IPS-11a (cell line): ENCODE data around the gene GNAL.
"Not testable (repeated sequence)": the region's sequence is repeated elsewhere in the genome, so short reads cannot be mapped to it uniquely, and the experiment has no call there.

ENCODE experiments used
- H3K4me3 ChIP-seq: one replicate; pipeline ENCODE4 v1.5.1; 2013; ENCODE audit warnings: low read depth, low read length, control low read depth

Gene GNAL

GRCh38 chr18:11668441-11669169, 20.5 kb upstream of the GNAL start:
- no peak overlapping the region for H3K4me3 ChIP-seq

DNA sequence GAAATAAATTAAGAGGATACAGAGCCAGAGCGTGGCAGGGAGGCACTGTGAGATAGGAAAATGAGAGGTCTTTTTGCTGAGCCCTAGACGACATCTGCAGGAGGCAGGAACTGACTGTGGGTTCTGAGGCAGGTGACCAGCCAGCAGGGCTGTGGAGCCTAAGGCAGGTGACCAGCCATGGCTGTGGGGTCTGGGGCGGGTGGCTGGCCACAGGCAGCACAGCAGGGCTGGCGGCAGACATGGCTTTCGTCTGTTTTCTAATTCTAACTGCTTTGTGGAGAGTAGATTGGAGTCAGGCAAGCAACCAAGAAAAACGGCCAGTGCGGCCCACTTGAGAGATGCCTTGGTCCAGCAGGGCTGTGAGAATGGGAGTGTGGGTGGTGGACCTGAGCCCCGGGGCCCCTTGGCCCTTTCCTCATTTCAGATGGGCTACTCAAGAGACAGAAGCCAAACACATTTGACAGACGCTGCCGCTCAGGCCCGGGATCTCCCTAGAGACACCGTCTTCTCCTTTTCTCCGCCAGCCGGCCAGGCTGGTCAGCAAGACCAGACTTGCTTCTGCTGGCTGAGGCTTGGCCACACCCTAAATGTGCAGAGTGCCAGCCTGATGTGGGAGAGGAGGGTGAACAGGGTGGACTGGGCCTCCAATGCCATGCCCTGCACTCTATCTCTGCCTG, 19.7 kb upstream of the GNAL start:
- no peak overlapping the region for H3K4me3 ChIP-seq

- H3K4me3 ChIP-seq = no peak overlapping the region
Observed at GRCh38 chr18:11669948-11670275, 19.2 kb upstream of the GNAL start.

- H3K4me3 ChIP-seq = no peak overlapping the region
Observed at GRCh38 chr18:11671156-11671555, 17.9 kb upstream of the GNAL start.

DNA sequence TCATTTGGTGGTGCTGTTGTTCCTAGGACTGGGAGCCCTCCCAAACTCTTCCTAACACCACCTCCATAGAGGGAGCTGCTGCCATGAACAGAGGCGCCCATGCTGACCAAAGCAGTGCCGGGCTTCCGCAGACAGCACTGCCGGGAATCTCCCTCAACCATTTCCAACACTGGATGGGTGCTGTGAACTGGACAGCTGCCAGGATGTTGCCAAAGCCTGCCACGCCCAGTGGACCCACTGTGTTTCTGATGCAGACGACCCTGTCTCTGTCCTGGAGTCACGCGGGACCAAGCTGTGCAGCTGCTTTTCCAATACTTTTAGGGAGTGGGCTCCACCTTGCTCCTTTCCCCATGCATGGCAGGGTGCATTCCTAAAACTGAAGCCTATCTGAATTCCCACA, 16.9 kb upstream of the GNAL start:
- no peak overlapping the region for H3K4me3 ChIP-seq

- no peak overlapping the region for H3K4me3 ChIP-seq
Observed at GRCh38 chr18:11672846-11673454, 16.1 kb upstream of the GNAL start.

DNA sequence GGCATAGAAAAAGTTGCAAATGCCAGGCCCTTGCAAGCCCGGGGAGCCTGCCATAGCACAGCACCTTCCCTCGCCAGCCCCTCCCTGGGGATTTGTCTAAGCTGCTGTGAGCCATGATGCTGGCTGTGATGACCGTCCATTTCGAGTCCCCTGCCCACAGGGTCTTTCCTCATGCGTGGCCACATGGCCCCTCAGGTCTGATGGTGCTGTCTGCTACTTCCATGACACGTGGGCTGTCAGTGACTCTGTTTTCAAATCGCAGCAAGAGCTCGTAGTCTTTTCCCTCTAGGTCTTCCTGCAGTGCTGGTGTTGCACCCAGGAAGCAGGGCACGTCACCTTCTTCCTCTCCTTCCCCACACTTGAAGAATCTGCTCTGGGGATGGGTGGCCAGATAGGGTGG, 15.5 kb upstream of the GNAL start:
- H3K4me3 ChIP-seq = no peak overlapping the region

DNA sequence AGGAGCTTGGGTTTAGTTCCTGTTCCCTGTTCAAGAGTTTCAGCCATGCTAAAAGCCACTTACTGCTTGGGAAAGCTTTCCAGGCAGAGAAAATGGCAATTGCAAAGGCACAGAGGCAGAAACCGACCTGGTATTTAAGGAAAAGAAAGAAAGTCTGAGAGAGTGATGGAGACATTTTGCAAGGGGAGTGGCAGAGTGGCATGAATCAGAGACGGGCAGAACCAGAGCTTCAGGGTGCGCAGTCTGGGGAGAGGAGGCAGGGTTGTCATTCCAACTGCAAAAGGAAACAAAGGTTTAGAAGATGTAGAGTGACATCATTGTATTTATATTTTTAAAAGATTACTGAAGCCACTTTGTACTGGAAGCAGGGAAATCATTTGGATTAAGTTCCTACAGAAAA, 14.9 kb upstream of the GNAL start:
- H3K4me3 ChIP-seq = no peak overlapping the region

DNA sequence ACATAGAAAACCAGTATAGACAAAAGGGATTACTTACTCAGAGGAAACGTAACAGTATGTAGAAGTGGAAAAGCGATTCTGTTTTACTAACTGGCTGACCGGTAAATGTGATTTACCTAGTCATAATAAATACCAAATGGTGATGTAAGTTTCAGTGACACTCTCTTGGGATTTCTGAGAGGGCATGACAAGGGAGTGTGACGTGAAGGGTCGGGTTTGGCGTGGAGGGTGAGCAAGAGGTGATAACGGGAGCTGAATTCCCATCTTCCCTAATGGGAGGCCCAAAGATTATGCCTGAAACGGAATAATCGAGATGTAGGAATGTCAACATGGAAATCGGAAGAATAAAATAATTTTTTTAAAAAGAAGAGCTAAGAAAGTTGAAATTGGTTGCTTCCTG, 12.7 kb upstream of the GNAL start:
- no peak overlapping the region for H3K4me3 ChIP-seq

DNA sequence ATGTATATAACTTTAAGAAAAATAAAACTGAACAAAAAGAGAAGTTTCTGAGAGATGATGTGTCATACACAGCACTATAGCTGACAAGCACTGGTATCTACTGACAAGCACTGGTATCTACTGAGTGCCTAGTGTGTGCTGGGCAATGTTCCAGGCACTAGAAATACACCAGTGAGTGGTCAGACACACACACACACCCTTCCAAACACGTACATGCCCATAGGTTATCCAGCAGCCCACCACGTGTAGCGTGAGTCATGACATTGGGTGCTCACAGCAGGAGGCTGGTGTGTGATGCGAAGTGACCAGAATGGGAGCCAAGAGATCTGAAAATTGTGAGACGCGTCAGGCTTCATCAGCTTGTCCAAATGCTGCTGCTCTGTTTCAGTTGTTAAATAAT, 12.2 kb upstream of the GNAL start:
- no peak overlapping the region for H3K4me3 ChIP-seq

- no peak overlapping the region for H3K4me3 ChIP-seq
Observed at GRCh38 chr18:11678211-11678610, 10.9 kb upstream of the GNAL start.

GRCh38 chr18:11689669-11690565, 853 bp downstream of the GNAL start:
- peak overlapping the region; percentile 57 for H3K4me3 ChIP-seq

GRCh38 chr18:11690660-11691059, 1.6 kb downstream of the GNAL start:
- H3K4me3 ChIP-seq = not testable (repeated sequence)

GRCh38 chr18:11695736-11696135, 6.7 kb downstream of the GNAL start:
- H3K4me3 ChIP-seq = no peak overlapping the region

- no peak overlapping the region for H3K4me3 ChIP-seq
Observed at GRCh38 chr18:11696451-11696850, 7.4 kb downstream of the GNAL start.

DNA sequence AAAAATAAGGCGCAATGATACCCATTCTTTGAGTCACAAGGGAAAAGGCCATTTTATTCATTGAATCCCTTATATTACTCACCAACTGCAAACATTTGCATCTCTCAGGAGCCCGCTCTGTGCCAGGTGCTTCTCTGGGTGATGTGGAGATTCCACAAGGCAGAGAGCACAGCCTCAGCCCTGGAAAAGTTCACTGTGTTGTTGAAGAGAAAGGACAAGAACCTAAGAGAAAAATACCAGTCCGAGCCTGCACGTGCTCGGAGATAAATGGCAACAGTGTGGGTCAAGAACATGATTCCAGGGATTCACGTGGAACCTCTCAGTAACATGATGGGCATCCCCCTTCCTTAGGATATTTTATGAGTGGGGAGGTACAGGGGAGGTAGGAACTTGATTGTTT, 11.8 kb downstream of the GNAL start:
- no peak overlapping the region for H3K4me3 ChIP-seq

GRCh38 chr18:11710578-11710977, 21.5 kb downstream of the GNAL start:
- H3K4me3 ChIP-seq = no peak overlapping the region

DNA sequence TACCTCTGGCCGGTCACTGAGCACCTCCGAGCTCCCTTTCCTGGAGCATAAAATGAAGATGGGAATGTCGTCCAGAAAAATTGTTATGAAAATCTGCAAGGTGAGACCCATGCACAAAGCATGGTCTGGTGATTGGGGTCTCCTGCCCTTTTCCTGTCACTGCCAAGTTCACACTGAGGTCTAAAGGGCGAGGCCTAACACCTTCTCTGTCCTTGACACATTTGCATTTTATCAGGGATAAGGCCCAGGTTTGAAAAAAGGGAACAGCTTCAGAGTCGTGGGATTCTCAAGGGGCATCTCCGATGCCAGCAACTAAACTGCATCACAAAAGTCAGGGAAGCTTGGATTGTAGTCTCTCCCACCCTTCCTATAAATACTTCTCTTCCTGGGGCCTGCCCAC, 24.7 kb downstream of the GNAL start:
- H3K4me3 ChIP-seq = no peak overlapping the region

DNA sequence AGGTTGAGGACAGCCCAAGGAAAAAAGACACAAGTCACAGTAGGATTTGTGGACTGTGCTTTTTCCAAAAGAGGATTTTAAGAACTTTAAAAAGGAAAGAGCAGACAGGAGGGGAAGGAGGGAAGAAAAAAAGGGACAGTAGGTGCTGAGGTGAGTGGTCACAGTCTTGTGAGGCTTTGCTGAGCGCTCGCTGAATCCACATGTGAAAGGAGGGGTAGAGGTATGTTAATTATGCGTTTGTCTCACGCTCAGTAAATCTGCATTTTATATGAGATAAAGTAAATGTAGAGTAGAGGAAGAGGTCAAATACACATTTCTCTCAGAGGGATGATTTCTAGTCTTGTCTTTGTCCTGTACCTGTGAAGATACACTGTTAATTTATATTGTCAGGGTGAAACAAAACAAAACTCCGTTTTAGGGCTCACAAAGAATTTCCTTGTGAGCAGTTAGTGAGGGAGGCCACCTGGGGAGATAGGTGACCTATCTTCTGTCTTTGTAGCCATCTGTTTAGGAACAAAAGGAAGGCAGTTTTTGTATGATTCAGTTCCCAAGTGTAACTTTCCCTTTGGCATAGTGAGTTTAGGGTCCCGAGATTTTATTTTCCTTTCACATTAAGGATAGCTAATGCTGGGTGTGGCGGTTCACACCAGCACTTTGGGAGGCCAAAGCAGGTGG, 25.3 kb downstream of the GNAL start:
- no peak overlapping the region for H3K4me3 ChIP-seq

- not testable (repeated sequence) for H3K4me3 ChIP-seq
Observed at GRCh38 chr18:11716767-11717315, 27.8 kb downstream of the GNAL start.

GRCh38 chr18:11719050-11719449, 30.0 kb downstream of the GNAL start:
- H3K4me3 ChIP-seq = no peak overlapping the region
